MCF 10A (cell line): ENCODE results near the gene CCDC177. TPM values are rescaled to one million over a fixed set of nuclear protein-coding genes. Genes with fewer than 3 reads are reported as not detected.

Source experiments
- BruUV-seq: library from RNA; stranded (reverse); fragments of 400-500 nt; replicated peaks from 2 replicates; lab custom pipeline; 2021; lab: Mats Ljungman, UMichigan
- CTCF ChIA-PET: fragments of 300-600 bp; sonication (Branson Sonifier 250); formaldehyde crosslinking; extraction: SDS; loops from one replicate; lab custom pipeline; 2021; ENCODE audit warnings: antibody characterized with exemption, inconsistent platforms; lab: Yijun Ruan, JAX
- POLR2A ChIA-PET: fragments of 300-600, 350-650 bp; sonication (Branson Sonifier 250); formaldehyde crosslinking; extraction: SDS; loops from one replicate; lab custom pipeline; 2020; ENCODE audit warnings: antibody characterized with exemption, inconsistent platforms; lab: Yijun Ruan, JAX
- DNase-seq: peaks from one replicate; pipeline ENCODE4 v3.0.0-alpha.2; 2018; ENCODE audit not compliant: unreplicated experiment
- H3K27ac Mint-ChIP-seq: one replicate; pipeline ENCODE4 v1.8.0; 2022; ENCODE audit warnings: mild to moderate bottlenecking, low read depth, mixed read lengths; ENCODE audit not compliant: unreplicated experiment
- H3K27me3 Mint-ChIP-seq: one replicate; pipeline ENCODE4 v1.8.0; 2022; ENCODE audit warnings: mixed read lengths; ENCODE audit not compliant: insufficient read depth, unreplicated experiment
- H3K36me3 Mint-ChIP-seq: one replicate; pipeline ENCODE4 v1.8.0; 2022; ENCODE audit warnings: mild to moderate bottlenecking, moderate library complexity, mixed read lengths; ENCODE audit not compliant: insufficient read depth, unreplicated experiment
- H3K4me1 Mint-ChIP-seq: one replicate; pipeline ENCODE4 v1.8.0; 2022; ENCODE audit warnings: mixed read lengths; ENCODE audit not compliant: insufficient read depth, unreplicated experiment
- H3K4me3 Mint-ChIP-seq: one replicate; pipeline ENCODE4 v1.8.0; 2022; ENCODE audit warnings: mild to moderate bottlenecking, moderate library complexity, mixed read lengths; ENCODE audit not compliant: unreplicated experiment
- H3K9me3 Mint-ChIP-seq: one replicate; pipeline ENCODE4 v1.8.0; 2022; ENCODE audit warnings: mixed read lengths; ENCODE audit not compliant: unreplicated experiment
- CTCF ChIP-seq: fragments of 200-600 bp; IDR thresholded peaks from one replicate; pipeline ENCODE4 v1.8.0; 2022; ENCODE audit warnings: antibody characterized with exemption, mild to moderate bottlenecking; ENCODE audit not compliant: unreplicated experiment
- intact Hi-C: fragments of 100-400 bp; cut with micrococcal nuclease; formaldehyde crosslinking; loops from 2 replicates; pipeline ENCODE4 v1.14.1; 2022
- total RNA-seq: library from RNA; stranded (reverse); gene quantifications from 2 replicates; pipeline ENCODE4 v1.2.3, GENCODE V29; 2022

Gene CCDC177
- total RNA-seq, 1 experiment from 2014 or later: not detected

- peaks cover 6% of the 10 kb centered on the region for H3K36me3 Mint-ChIP-seq
- no TSS peak for BruUV-seq
- no peak for TF ChIP-seq CTCF
- ChIA-PET POLR2A (no interaction called here), CTCF (interaction anchor here (0.6 to 5.6 kb wide), 6 partner anchors 36 to 295 kb away, joined by 3 to 113 read pairs (median 6); partner anchors contain the start of gene CCDC177)
- peaks cover 18% of the 10 kb centered on the region for H3K27me3 Mint-ChIP-seq
- H3K27ac Mint-ChIP-seq: no peak overlapping the region
- H3K4me1 Mint-ChIP-seq: no peaks in the 10 kb centered on the region
- intact Hi-C loops: no loop called here
- DNase-seq: no peak
- H3K4me3 Mint-ChIP-seq: no peak overlapping the region
- no peaks in the 10 kb centered on the region for H3K9me3 Mint-ChIP-seq
Observed at GRCh38 chr14:69536971-69537370, 37.7 kb downstream of the CCDC177 start.

GRCh38 chr14:69535230-69535848, 39.3 kb downstream of the CCDC177 start:
- intact Hi-C loops: loop anchor here (1.0 to 2.0 kb wide), 2 partner anchors 39 to 191 kb away; partner anchors contain the start of gene CCDC177
- no peak overlapping the region for H3K4me3 Mint-ChIP-seq
- no peaks in the 10 kb centered on the region for H3K4me1 Mint-ChIP-seq
- peak; percentile 69 for TF ChIP-seq CTCF
- peaks cover 6% of the 10 kb centered on the region for H3K36me3 Mint-ChIP-seq
- ChIA-PET POLR2A (interaction anchor here (1.0 to 1.4 kb wide), 2 partner anchors 40 to 50 kb away, joined by 4 to 9 read pairs; partner anchors contain the start of gene CCDC177), CTCF (interaction anchor here (0.6 to 5.6 kb wide), 28 partner anchors 10 to 403 kb away, joined by 3 to 113 read pairs (median 4); partner anchors contain the start of gene CCDC177)
- H3K27ac Mint-ChIP-seq: no peak overlapping the region
- no peaks in the 10 kb centered on the region for H3K9me3 Mint-ChIP-seq
- peaks cover 18% of the 10 kb centered on the region for H3K27me3 Mint-ChIP-seq
- BruUV-seq: no TSS peak
- peak; percentile 72 for DNase-seq

GRCh38 chr14:69532561-69533340, 41.9 kb downstream of the CCDC177 start:
- ChIA-PET POLR2A (interaction anchor here (0.6 to 1.5 kb wide), 2 partner anchors 15 to 1847 kb away, joined by 4 to 5 read pairs; no protein-coding TSS in a partner anchor), CTCF (interaction anchor here (0.6 to 2.6 kb wide), 6 partner anchors 25 to 196 kb away, joined by 3 to 22 read pairs (median 4); partner anchors contain the start of gene CCDC177)
- Mint-ChIP-seq H3K4me3 (no peak overlapping the region), H3K4me1 (no peaks in the 10 kb centered on the region), H3K27me3 (peaks cover 18% of the 10 kb centered on the region), H3K9me3 (no peaks in the 10 kb centered on the region), H3K36me3 (no peaks in the 10 kb centered on the region), H3K27ac (no peak overlapping the region)
- DNase-seq: peak; percentile 20
- BruUV-seq: no TSS peak
- intact Hi-C loops: no loop called here
- TF ChIP-seq CTCF: no peak

- Mint-ChIP-seq H3K27ac (no peak overlapping the region), H3K4me3 (no peak overlapping the region), H3K27me3 (peaks cover 18% of the 10 kb centered on the region), H3K9me3 (no peaks in the 10 kb centered on the region), H3K36me3 (no peaks in the 10 kb centered on the region), H3K4me1 (no peaks in the 10 kb centered on the region)
- TF ChIP-seq CTCF: no peak
- DNase-seq: no peak
- no TSS peak for BruUV-seq
- intact Hi-C loops: no loop called here
- ChIA-PET POLR2A (no interaction called here), CTCF (interaction anchor here (0.6 to 2.6 kb wide), 4 partner anchors 26 to 71 kb away, joined by 3 to 22 read pairs (median 4); partner anchors contain the start of gene CCDC177)
Observed at GRCh38 chr14:69531135-69531534, 43.5 kb downstream of the CCDC177 start.
